GM19043 (cell line): Measurements from ENCODE around the gene KCTD8.

Experiments
- ATAC-seq: cut with Tn5 transposase; IDR thresholded peaks from one replicate; pipeline ENCODE4 v1.9.1; 2021; ENCODE audit warnings: low read depth; ENCODE audit not compliant: unreplicated experiment

KCTD8 gene

GRCh38 chr4:44448521-44449461 is at the start of gene KCTD8:
KCTD8 (minus strand) TSS chr4:44448809.
- peak; percentile 95 for ATAC-seq

DNA sequence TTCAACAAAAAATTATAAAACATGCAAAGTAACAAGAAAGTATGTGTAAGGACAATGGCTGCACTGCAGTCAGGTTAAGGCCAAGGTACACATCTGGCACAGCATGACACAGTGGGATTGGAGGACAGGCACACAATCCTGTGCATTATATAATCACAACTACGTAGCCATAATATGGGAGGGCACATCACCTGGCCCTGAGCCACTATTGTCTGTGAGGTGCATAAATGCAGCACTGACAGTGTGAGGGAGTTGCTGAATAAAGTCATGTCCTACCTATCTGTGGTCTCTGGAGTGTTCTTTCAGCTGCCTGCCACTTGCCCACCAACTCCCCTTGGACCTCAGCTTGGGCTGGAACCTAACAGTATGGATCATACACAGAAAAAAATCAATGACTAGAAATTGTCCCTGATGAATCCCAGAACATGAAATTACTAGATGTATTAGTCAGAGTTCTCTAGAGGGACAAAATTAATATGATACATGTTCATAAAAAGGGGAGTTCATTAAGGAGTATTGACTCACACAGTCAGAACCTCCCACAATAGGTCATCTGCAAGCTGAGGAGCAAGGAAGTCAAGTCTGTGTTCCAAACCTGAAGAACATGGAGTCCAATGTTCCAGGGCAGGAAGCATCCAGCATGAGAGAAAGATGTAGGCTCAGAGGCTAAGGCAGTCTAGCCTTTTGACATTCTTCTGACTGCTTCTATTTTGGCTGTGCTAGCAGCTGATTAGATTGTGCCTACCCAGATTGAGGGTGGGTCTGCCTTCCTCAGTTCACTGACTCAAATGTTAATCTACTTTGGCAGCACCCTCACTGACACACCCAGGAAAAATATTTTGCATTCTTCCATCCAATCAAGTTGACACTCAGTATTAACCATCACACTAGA is 46.4 kb upstream of the KCTD8 start:
- ATAC-seq = no peak

DNA sequence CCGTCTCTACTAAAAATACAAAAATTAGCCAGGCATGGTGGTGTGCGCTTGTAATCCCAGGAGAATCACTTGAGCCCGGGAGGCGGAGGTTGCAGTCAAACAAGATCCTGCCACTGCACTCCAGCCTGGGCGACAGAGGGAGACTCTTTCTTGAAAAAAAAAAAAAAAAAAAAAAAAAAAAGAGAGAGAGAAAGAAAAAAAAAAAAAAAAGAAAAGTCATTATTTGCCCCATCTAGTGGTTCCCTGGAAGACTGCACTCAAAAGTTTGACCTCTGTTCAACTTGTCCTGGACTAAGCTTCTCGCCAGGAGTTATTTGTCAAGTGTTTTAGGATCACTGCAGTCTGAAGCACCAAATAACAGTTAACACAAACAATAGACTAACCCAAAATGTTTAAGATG is 45.3 kb upstream of the KCTD8 start:
- ATAC-seq = no peak

DNA sequence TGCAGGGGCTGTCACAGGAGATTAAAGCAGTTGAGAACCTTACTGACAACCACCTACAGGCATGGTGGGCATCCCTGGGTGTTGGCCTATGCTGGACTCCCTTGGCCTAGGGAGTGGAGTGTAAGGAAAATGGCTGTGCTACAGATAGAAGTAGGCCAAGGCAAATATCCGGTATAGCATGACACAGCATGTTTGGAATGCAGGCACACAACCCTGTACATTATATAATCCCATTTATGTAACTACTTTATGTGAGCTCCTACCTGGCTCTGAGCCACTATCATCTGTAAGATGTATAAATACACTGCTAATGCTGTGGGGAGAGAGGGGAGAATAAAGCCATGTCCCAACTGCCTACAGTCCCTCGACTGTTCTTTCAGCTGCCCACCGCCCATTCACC is 38.7 kb upstream of the KCTD8 start:
- no peak for ATAC-seq

GRCh38 chr4:44479731-44480130 is 31.1 kb upstream of the KCTD8 start:
- no peak for ATAC-seq

- no peak for ATAC-seq
Measured at GRCh38 chr4:44462259-44462658, 13.7 kb upstream of the KCTD8 start.

DNA sequence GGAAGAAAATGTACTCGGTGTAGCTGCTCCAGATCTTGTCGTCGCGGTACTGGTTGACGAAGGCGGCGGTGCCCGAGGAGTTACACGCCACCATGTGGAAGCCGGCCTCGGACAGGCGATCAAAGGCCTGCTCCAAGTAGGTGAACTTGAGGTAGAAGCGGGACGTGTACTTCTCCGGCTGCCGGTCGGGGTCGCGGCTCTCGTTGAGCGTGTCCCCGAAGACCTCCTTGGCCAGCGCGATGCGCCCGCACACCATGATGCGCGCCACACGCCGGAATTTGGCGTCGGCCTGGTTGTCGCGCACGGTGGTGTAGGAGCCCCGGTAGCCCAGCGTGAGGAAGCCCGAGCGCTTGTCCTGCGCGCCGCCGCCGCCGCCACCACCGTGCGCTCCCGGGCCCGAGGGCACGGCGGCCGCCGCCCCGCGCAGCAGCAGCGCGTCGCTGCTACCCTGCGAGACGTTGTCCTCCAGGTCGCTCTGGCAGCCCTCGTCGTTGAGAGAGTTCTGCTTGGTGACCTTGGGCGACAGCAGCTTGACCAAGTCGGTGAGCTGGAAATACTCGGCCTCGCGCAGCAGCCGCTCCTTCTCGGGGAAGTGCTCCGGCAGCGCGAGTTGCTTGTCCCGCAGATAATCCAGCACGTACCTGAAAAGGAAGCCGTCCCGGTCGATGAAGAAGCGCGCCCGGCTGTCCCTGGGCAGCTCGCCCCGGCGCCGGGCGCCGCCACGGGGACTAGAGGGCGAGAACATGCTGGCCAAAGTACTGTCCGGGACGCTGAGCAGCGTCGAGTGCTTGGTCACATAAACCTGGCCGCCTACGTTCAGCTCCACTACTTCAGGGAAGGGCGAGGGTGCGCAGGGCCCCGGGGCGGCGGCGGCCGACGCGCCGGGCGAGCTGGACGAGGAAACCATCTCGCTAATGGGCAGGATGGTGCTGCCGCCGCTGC is 775 bp downstream of the KCTD8 start:
- peak; percentile 5 for ATAC-seq

- no peak for ATAC-seq
Measured at GRCh38 chr4:44446801-44447562, 1.6 kb downstream of the KCTD8 start.

- no peak for ATAC-seq
Measured at GRCh38 chr4:44446191-44446590, 2.4 kb downstream of the KCTD8 start.

DNA sequence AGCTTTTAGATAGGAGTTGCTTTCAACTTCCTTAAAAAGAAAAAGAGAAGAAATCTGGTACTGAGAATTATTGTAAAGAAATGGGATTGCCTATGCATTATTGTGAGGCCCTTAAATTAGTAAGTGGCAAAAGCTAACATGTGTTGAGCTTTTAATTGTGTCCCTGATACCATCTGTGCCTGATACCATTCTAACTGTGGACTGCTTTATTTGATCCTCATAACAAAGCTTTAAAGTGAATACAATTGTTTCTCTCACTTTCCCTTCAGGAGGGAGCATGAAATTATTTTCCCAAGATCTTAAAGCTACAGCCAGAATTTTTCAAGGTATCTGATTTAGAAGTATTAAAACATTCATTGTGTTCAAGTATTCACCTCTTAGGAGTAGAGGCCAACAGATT is 9.9 kb downstream of the KCTD8 start:
- no peak for ATAC-seq

DNA sequence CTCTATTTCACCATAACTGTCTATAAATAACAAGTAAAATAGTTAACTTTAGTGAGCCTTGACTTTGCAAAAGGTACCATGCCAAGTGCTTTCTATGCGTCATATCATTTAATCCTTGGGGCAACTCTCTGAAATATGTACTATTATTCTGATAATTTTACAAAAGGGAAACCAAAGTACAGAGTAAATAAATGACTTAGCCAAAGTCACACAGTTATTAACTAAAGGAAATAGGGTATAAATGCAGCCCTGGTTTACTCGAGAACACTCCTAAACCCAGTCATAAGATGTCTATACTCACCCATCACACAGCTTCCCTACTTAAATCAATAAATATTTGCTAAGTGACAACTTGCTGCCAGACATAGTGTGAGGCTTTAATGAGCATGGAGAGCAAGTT is 14.4 kb downstream of the KCTD8 start:
- ATAC-seq = no peak

DNA sequence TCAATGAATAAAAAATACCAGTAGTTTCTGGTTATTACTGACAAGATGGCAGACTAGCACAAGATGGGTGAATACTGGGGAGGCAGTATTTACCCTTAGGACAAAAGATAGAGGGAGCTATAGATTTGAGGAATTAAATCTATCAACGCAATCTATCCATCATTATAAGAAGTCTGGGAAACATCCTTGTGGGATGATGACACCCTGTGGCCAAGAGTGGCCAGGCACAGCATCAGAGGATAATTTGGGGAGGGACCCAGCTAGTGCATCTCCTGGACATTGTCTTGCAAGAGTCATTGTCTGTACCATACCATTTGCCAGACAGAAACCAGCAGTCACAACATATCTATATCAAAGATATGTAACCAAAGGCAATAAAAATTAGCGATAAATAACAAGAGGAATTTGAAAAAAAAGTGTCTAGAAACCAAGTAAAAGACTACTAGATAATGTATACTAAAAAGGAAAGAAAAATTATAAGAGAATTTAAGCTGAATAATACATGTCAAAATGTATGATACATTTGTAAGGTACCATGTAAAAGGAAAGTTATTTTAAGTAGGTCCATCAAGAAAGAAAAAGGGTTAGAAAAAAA is 22.9 kb downstream of the KCTD8 start:
- no peak for ATAC-seq

- no peak for ATAC-seq
Measured at GRCh38 chr4:44422912-44423311, 25.7 kb downstream of the KCTD8 start.

DNA sequence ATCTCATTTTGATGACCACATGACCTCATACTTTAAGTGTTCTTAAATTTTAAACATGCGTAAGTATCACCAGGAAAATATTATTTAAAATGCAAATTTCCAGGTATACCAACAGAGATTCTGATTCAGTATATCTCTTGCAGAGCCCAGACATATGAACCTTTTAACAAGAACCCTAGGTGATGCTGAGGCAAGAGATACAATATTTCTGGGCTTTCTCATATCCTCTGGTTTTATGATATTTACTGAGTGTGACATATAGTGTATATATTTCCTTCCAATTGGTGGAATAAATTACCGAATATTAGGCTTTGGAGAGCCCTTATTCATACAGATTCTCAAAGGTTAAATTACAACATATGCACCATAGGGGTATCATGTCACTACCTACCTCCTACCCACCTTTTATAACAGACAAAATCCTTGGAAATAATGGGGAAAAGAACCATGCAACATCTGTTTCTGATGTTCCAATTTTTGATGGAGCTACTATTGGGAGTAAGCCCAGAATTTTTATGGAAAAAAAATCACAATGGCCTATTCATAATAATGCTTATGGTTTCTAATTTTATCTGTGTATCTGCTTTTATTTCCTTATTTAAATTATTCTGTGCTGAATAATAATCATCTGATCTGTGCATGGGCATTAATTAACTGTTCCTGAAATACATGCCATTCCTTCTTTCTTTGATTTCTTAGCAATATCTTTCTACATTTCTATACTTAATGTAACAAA is 27.1 kb downstream of the KCTD8 start:
- ATAC-seq = no peak

DNA sequence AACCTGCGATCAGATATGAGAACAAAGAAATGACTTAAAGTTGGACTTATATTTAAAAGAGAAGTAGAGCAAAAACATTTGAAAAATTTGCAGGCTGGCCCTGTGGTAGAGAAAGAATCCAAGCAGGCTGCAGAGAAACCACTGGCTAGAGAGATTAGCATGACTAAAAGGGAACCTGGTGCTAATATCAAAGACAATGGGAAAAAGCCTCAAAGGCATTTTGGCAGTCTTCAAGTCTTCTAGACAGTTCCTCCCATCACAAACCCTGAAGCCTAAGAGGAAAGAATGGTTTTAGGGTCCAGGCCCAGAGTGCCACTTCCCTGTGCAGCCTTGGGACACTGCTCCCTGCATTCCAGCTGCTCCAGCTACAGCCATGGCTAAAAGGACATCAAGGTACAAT is 33.4 kb downstream of the KCTD8 start:
- no peak for ATAC-seq

DNA sequence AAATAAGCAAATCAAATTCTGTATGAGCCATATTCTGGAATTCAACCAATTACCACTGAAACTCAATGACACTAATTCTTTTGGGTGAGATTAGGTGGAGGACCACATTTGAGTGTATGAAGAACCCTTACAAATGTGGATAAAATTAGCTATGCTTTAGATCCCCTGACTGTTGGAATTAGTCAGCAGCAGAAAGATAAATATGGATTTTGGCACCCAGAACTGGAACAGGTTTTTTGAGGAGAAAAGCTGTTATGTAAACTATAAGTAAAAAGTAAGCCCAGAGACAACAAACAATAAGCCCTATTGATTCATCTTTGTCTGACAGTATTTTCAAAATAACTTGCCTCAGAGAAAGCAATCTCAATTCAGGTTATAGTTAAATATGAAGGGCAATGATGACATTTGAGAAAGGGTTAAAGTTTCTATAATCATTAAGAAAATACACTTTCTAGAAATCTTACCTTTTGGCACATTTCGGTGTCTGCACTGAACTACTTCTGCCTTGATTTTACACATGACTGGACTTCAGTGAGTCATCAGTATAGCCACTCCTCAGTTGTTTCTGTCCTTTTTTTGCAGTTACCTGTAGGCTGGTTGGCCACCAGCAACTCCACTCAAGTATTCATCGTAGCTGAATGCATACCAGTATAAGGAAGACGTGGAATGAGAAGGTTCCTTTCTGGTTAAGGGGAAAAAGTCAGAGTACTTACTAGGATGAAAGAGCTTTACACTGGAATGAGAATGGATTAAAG is 80.0 kb downstream of the KCTD8 start:
- no peak for ATAC-seq

DNA sequence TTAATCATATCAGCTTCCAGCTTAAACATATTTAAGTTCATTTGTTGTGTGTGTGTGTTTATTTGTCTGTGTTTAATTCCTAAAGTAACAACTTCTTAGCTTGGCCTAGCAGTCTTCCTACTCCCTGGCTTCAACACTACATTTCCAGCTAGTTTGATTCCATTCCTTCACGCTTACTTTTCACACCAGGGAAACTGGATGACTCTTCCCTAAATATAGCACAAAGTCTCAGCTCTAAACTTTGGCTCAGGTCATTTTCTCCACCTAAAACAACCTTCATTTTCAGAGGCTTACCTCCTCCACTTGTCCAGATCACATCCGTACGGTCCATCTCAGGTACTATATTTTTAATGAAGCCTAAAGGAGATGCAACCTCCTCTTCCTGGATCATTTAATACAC is 94.4 kb downstream of the KCTD8 start:
- ATAC-seq = no peak

- ATAC-seq = no peak
Measured at GRCh38 chr4:44351069-44351468, 97.5 kb downstream of the KCTD8 start.
